ENCODE results near the gene GABRG1. TPM values are rescaled to one million over a fixed set of nuclear protein-coding genes. Genes with fewer than 3 reads are reported as not detected.

GABRG1 gene
- total RNA-seq (not detected in 2 replicates), polyA plus RNA-seq (not detected in 2 replicates)

- no peak within 1 kb of the TSS for H2AFZ ChIP-seq
- no peak within 1 kb of the TSS for H3K27ac ChIP-seq
- DNase-seq (ENCODE audit: low spot score), result peak; percentile 5
- H3K4me3 ChIP-seq, result no peak within 1 kb of the TSS
- no peaks in the 10 kb centered on the region for H3K9me2 ChIP-seq (replicated peaks; ENCODE audit: insufficient read depth)
- H3K4me2 ChIP-seq, result peak within 1 kb of the TSS; percentile 54
- peaks cover 21% of the 10 kb centered on the region for H3K27me3 ChIP-seq
- WGBS (ENCODE audit: low lambda C conversion rate, missing lambda C conversion rate), result 9% methylated on average over 23 of the region's 23 CpGs
- TF ChIP-seq EZH2 (IDR thresholded peaks at IDR 0.05; ENCODE audit: borderline replicate concordance), result no peak
- no peaks in the 10 kb centered on the region for H3K36me3 ChIP-seq (replicated peaks; ENCODE audit: insufficient read depth, low read depth)
- no peaks in the 10 kb centered on the region for H4K20me1 ChIP-seq (ENCODE audit: insufficient read depth, poor library complexity, severe bottlenecking)
- no peaks in the 10 kb centered on the region for H3K79me2 ChIP-seq
- no peaks in the 10 kb centered on the region for H3K9me3 ChIP-seq (ENCODE audit: low read depth)
- H3K4me1 ChIP-seq (ENCODE audit: insufficient read depth), result no peaks in the 10 kb centered on the region
Observed at GRCh38 chr4:46123913-46124755, at the start of gene GABRG1. TSS of gene GABRG1 (minus strand) at chr4:46124054. CDS start at chr4:46123913, 141 bp downstream.

DNA sequence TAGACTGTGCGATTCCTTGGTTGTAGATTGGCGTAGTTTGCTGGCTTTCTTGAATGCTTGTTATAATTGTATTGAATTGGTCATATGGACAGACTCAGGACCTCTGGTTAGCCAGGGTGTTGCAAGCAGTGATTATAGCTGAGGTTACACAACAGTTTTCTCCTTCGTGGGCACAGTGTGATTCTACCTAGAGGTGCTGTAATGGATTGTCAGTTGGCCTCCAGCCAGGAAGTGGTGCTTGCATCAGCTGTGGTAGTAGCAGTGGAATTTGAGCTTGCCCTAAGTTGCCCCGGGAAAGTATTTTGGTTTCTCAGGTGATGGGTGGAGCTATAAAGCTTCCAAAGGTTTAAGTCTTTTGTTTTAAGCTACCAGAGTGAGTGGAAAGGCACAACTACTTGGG, 23.1 kb upstream of the GABRG1 start:
- Histone ChIP-seq H3K9me2 (replicated peaks; ENCODE audit: insufficient read depth) (no peaks in the 10 kb centered on the region), H3K4me1 (ENCODE audit: insufficient read depth) (no peaks in the 10 kb centered on the region), H3K4me3 (no peak overlapping the region), H3K9me3 (ENCODE audit: low read depth) (peaks cover 6% of the 10 kb centered on the region), H4K20me1 (ENCODE audit: insufficient read depth, poor library complexity, severe bottlenecking) (no peaks in the 10 kb centered on the region), H3K36me3 (replicated peaks; ENCODE audit: insufficient read depth, low read depth) (no peaks in the 10 kb centered on the region), H2AFZ (no peak overlapping the region), H3K27ac (no peak overlapping the region), H3K4me2 (no peak overlapping the region), H3K27me3 (no peaks in the 10 kb centered on the region), H3K79me2 (no peaks in the 10 kb centered on the region)
- WGBS (ENCODE audit: low lambda C conversion rate, missing lambda C conversion rate), result 75% methylated on average over 4 of the region's 4 CpGs
- peak; percentile 39 for DNase-seq (ENCODE audit: low spot score)
- no peak for TF ChIP-seq EZH2phosphoT487 (IDR thresholded peaks at IDR 0.05; ENCODE audit: low read depth, severe bottlenecking, unreplicated experiment)
- TF ChIP-seq, protein P1, sequence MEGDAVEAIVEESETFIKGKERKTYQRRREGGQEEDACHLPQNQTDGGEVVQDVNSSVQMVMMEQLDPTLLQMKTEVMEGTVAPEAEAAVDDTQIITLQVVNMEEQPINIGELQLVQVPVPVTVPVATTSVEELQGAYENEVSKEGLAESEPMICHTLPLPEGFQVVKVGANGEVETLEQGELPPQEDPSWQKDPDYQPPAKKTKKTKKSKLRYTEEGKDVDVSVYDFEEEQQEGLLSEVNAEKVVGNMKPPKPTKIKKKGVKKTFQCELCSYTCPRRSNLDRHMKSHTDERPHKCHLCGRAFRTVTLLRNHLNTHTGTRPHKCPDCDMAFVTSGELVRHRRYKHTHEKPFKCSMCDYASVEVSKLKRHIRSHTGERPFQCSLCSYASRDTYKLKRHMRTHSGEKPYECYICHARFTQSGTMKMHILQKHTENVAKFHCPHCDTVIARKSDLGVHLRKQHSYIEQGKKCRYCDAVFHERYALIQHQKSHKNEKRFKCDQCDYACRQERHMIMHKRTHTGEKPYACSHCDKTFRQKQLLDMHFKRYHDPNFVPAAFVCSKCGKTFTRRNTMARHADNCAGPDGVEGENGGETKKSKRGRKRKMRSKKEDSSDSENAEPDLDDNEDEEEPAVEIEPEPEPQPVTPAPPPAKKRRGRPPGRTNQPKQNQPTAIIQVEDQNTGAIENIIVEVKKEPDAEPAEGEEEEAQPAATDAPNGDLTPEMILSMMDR (IDR thresholded peaks at IDR 0.05; ENCODE audit: poor library complexity), result no peak
- TF ChIP-seq EZH2 (IDR thresholded peaks at IDR 0.05; ENCODE audit: borderline replicate concordance), result no peak

DNA sequence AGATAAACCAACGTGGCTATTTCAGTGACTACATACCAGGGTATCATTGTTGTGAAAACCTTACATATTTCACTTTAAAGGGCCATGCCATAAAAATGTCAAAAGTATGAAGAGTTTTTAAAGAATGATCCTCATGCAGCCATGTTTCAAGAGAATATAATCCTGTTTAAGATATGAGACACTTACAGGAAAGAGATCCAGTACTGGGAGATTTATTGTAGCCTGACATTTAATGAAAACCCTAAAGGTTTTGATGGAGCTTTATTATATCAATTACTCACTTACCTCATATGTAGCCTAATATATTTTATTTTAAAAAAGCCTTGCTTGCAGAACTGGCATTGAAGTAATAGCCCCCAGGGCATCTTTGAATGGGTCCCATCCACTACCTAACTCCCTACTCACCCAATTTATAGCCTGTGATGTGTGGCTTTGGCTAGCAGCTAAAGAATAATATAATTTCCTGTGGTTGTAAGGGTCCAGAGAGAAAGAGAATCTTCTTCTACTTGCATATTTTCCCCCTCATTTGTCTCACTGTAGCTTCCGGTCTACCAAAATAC, 7.7 kb upstream of the GABRG1 start:
- no peak overlapping the region for H3K27ac ChIP-seq
- no peaks in the 10 kb centered on the region for H3K27me3 ChIP-seq
- TF ChIP-seq, protein P1 (IDR thresholded peaks at IDR 0.05; ENCODE audit: poor library complexity), result no peak
- TF ChIP-seq EZH2phosphoT487 (IDR thresholded peaks at IDR 0.05; ENCODE audit: low read depth, severe bottlenecking, unreplicated experiment), result no peak
- no peak for TF ChIP-seq EZH2 (IDR thresholded peaks at IDR 0.05; ENCODE audit: borderline replicate concordance)
- H4K20me1 ChIP-seq (ENCODE audit: insufficient read depth, poor library complexity, severe bottlenecking), result no peaks in the 10 kb centered on the region
- 66% methylated on average over 2 of the region's 2 CpGs for WGBS (ENCODE audit: low lambda C conversion rate, missing lambda C conversion rate)
- no peak for DNase-seq (ENCODE audit: low spot score)
- H3K9me3 ChIP-seq (ENCODE audit: low read depth), result no peaks in the 10 kb centered on the region
- no peaks in the 10 kb centered on the region for H3K36me3 ChIP-seq (replicated peaks; ENCODE audit: insufficient read depth, low read depth)
- no peaks in the 10 kb centered on the region for H3K79me2 ChIP-seq
- no peak overlapping the region for H2AFZ ChIP-seq
- no peak overlapping the region for H3K4me3 ChIP-seq
- H3K4me2 ChIP-seq, result no peak overlapping the region
- no peaks in the 10 kb centered on the region for H3K4me1 ChIP-seq (ENCODE audit: insufficient read depth)
- no peaks in the 10 kb centered on the region for H3K9me2 ChIP-seq (replicated peaks; ENCODE audit: insufficient read depth)

DNA sequence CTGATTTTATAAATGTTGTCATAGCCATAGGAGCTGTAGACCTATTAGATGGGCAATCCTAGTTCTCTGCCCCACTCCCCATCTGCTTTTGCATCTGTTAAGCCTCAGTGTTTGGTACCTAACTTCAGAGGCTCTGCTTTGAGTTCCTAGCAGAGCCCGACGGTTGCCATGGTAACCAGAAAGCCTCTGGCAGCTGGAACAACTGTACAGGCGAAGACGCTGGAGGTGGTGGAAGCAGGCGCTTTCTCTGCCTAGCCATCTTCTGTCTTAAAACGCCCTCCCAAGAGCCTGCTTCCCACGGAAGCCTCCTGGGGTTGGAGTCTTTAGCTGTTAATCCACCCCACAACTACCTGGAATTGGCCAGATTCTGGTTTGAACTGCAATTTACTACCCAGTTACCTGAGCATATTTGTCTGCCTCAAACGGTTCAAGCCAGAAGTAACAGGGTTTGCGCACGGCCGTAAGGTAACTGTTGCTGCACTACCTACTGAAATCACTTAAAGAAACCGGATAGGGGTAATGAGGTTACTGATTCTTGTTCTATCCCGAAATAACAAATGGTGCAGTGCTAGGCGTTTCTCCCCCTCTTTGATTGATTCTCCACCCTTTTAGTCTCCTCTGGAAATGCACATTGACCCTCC, 1.0 kb upstream of the GABRG1 start:
- Histone ChIP-seq H2AFZ (no peak overlapping the region), H3K4me3 (no peak overlapping the region), H3K27me3 (peaks cover 21% of the 10 kb centered on the region), H3K79me2 (no peaks in the 10 kb centered on the region), H3K9me2 (replicated peaks; ENCODE audit: insufficient read depth) (no peaks in the 10 kb centered on the region), H3K4me1 (ENCODE audit: insufficient read depth) (no peaks in the 10 kb centered on the region), H3K36me3 (replicated peaks; ENCODE audit: insufficient read depth, low read depth) (no peaks in the 10 kb centered on the region), H4K20me1 (ENCODE audit: insufficient read depth, poor library complexity, severe bottlenecking) (no peaks in the 10 kb centered on the region), H3K27ac (no peak overlapping the region), H3K4me2 (no peak overlapping the region), H3K9me3 (ENCODE audit: low read depth) (no peaks in the 10 kb centered on the region)
- peak; percentile 39 for DNase-seq (ENCODE audit: low spot score)
- 42% methylated on average over 14 of the region's 14 CpGs for WGBS (ENCODE audit: low lambda C conversion rate, missing lambda C conversion rate)
- TF ChIP-seq EZH2phosphoT487 (IDR thresholded peaks at IDR 0.05; ENCODE audit: low read depth, severe bottlenecking, unreplicated experiment), result no peak
- no peak for TF ChIP-seq EZH2 (IDR thresholded peaks at IDR 0.05; ENCODE audit: borderline replicate concordance)
- TF ChIP-seq, protein P1 (IDR thresholded peaks at IDR 0.05; ENCODE audit: poor library complexity), result no peak
